ENCODE data around the gene GDF7.
A peak's percentile ranks its signal among the peaks of the same experiment; 100 is the strongest.

Gene GDF7

DNA sequence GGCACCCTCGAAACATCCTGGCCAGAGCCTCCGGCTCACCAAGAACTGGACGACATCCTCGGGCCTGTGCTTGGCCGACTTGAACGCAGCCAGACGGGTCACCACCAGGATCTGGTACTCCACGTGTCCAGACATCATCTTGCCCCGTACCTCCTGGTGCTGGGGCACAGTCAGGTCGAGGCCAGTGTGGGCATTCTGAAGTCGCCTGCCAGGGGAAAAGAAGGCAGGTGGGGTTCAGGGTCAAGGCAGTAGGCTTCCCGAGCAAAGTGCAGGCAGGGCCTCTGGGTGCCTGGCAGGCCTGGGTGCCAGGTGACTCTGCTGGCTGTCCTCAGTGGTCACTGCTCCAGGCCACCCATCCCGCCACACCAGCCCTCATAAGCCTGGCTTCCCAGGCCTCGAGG, 21.6 kb upstream of the GDF7 start:
- DNase-seq (ENCODE audit: low spot score): no peak

DNA sequence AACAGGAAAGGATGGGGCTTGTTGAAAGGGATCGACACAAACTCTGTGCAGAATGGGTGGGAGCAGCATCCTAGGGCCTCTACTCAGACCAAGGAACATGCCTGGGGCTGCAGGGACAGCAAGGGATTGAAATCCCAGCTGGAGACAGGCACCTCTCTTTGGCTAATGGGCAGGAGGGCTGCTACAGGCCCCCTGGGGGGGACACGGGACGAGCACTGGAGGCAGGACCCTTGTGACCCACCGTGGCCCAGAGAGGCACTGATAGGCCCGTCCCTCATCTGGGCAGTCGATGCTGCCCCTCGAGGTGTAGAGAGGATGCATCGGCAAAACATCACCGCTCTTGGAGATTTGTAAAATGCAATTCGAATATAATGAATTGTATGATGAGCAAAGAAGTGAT, 21.2 kb upstream of the GDF7 start:
- no peak for DNase-seq (ENCODE audit: low spot score)

DNA sequence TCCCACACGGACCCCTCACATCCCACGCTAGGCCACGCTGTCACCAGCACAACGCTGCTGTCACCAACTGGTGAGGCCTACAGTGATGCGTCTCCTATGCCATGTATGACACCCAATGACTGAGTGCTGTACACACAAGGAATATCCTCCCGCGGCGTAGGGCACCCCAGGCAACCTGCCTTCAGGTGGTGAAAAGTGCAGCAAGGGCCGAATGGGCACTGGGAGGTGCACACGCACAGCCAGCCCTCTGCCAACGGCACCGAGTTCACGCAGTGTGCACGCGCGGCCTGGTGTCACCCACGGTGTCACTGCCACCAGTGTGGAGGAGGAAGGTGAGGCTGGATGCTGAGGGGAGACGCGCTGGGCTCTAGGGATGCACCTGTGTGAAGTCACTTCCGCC, 20.5 kb upstream of the GDF7 start:
- no peak for DNase-seq (ENCODE audit: low spot score)

DNA sequence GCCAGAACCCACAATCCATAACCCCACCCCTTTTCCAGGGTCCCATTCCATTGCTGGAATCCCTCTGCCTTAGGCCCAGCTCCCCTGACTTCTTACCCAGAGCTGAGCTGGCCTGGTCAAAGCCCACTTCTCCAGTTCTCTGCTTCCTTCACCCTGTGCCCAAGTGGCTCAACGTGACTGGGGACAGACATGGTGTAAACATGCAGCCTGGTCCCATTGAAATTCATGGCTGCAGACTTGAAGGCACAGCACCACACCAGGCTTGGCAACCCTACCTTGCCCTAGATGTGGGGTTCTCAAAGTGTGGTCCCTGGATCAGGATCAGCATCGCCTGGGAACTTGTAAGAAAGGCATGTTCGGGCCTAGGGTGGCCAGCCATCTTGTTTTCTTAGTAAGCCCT, 19.7 kb upstream of the GDF7 start:
- DNase-seq (ENCODE audit: low spot score): no peak

DNA sequence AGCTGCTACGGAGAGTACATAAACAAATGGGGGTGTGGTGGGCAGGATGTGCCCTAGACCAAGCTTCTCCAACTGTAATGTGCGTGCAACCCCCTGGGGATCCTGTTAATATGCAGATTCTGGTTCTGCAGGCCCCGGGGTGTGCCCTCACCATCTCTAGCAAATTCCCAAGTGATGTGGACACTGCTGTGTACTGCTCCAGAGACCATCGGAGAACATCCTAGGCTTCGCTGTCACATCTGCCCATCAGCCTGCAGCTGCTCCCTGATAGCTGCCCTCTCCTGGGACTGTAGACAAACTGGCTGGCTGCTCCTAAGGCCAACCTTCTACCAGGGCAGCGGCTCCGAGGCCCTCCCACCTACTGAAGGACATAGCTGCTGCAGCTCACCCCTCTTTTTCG, 19.2 kb upstream of the GDF7 start:
- DNase-seq (ENCODE audit: low spot score): no peak

DNA sequence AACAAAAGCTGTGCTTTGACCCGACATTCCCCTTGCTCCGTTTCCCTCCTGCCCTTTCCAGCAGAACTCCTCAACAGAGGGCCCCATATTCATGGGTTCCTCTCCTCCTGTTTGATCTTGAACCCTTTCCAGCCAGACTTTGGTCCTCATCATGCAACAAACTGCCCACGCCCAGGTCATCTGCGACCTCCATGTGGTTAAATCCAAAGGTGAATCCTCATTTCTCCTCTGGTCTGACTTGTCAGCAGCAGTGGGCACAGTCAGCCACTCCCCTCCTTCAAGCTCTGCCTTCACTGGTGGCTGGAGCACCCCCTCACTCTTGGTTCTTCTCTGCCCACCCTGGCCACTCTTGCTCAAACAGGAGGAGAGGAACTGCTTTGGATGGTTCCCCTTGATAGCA, 18.7 kb upstream of the GDF7 start:
- DNase-seq (ENCODE audit: low spot score): no peak

DNA sequence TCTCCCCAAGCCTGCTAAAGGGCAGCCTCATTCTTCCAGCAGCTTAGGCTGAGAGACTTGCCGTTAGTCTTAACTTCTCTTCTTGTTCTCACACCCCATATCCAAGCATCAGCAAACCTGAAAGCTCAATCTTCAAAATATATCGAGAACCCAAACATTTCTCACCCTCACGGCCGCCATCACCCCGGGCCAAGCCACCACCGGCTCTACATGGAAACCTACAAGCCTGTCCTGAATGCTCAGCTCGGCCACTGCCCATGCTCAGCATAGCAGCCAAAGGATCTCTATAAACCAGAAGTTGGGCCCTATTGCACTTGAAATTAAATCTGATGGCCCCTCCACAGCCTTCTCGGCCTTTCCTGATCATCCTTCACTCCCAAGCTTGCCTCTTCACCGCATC, 18.1 kb upstream of the GDF7 start:
- no peak for DNase-seq (ENCODE audit: low spot score)

DNA sequence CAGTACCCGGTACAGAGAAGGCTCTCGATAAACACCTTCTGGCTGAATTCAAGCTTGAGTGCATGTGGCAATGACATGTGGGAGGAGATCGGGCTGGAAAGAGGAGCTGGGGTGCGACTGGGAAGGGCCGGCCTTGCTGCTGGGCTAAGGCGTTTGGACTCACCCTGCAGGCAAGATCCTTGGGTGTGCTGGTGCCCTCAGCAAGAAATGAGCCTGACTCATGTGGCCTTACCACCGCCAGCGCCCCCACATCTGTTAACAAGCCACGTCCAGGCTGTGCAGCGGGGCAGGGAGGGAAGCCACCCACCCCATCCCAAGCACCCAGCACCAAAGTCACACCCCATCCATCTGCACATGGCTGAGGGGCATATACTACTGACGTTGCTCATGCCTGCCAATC, 17.4 kb upstream of the GDF7 start:
- DNase-seq (ENCODE audit: low spot score): peak; percentile 59

DNA sequence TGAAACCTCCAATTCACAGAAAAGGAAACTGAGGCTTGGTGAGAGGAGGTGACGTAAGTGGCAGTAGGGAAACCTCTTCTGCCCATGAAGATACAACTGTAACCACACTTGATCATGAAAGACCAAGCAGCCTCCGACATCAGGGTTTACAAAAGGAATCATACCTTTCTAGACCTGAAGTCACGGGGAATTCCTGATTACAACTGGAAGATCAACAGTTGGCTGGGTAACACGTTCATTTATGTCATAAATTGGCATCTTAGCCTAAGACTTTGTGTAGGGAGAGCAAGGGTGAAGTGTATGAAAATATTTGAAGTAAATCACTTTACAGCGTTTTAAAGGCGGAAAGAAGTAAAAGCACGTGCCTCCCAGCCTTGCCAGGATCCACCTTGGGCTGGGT, 17.0 kb upstream of the GDF7 start:
- peak; percentile 25 for DNase-seq (ENCODE audit: low spot score)

DNA sequence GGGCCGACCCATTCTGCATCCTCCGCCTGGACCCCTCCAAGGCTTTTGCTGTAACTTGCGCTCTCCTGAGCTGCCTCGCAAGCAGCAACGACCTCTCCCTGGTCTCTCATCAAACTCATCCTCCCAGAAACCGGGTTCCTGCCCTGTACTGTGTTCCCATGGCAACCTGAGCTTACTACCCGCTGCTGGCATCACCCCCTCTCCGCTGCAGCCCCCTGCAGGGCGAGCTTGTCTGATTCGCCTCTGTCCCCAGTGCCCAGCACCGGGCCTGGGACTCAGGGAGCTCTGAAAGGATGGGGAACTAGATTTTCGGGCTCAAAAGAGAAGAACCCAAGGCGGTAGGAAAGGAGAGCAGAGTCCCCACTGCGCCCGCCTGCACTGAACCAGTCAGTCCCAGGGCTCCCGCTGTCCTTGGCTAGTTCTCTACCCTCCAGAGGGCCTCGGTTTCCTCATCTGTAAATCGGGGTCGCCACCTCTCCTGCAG, 16.5 kb upstream of the GDF7 start:
- peak; percentile 47 for DNase-seq (ENCODE audit: low spot score)

DNA sequence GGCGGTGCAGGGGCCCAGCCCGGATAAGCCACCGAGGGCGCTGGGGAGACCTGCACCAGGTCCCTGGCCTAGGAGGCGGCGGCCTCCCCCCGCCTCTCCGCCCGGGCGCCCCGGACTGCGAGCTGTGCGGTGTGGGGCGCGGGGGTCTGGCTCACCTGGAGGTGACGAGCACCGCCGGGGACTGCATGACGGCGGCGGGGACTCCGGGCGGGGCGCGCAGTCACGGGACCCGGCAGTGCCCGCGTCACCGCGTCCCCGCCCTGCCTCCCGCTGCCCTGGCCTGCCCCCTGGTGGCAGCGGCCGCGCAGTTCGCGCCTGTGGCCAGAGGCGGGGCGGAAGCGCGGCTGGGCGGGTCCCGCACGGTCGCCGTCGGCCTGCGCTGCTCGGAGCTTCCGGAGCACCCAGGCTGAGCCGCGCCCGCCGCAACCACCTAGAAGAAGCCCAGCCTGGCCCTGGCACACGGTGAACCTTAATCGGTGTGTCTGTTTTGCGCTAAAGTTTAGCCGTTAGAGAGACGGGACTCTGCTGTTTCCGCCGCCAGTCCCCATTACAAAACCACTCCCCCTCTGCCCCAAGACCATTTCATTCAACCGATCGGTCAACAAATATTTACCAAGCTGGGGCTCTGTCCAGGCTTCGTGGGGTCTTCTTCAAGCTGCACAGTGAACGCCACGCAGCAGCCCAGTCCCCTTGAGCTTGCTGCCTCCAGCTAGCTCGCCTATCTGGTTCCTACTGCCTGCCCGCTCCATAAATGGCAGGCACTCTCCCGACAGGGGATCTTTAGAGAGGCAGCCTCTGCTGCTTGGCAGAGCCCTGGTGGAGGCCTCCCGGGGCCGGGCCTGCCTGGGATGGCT, 15.8 kb upstream of the GDF7 start, which contains the start of gene HS1BP3:
HS1BP3 (minus strand) TSS at position 222 of the 854 bp plus-strand sequence; CDS start at position 187, 35 bp downstream.
- peak; percentile 88 for DNase-seq (ENCODE audit: low spot score)

DNA sequence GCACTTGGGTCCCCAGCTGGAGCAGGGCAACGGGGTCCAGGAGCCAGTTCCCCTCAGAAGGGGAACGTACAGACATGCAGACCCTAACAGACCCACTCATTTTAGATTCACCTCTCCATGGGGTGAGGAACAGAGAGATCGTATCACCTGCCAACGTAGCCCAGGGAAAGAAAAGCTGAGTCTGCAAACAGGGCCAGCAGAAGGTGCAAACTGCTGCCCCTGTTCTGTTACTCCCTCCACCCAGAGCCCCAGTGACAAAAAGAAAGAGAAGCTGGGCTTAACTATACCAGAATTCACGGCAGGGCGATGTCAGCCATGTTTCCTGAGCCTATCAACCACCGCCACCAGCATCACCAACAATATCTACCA, 15.2 kb upstream of the GDF7 start:
- DNase-seq (ENCODE audit: low spot score): no peak

DNA sequence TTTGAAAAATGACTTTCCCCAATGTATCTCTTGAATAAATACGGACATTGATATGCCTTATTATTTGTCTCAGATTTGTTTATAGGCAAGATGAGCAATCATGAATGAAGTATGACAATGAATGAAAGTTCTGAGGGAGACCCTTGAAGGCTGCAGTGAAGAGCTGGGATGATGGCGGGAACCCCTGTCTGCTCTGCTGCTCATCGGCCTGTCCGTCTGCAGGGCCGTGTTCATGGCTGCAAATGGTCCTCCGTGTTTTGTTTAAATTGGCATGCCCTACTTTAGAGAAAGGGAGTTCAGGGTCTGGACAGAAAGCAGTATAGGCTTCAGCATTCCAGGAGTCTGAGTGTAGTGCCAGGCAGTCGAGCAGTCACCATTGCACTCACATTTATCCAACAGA, 14.8 kb upstream of the GDF7 start:
- DNase-seq (ENCODE audit: low spot score): no peak

DNA sequence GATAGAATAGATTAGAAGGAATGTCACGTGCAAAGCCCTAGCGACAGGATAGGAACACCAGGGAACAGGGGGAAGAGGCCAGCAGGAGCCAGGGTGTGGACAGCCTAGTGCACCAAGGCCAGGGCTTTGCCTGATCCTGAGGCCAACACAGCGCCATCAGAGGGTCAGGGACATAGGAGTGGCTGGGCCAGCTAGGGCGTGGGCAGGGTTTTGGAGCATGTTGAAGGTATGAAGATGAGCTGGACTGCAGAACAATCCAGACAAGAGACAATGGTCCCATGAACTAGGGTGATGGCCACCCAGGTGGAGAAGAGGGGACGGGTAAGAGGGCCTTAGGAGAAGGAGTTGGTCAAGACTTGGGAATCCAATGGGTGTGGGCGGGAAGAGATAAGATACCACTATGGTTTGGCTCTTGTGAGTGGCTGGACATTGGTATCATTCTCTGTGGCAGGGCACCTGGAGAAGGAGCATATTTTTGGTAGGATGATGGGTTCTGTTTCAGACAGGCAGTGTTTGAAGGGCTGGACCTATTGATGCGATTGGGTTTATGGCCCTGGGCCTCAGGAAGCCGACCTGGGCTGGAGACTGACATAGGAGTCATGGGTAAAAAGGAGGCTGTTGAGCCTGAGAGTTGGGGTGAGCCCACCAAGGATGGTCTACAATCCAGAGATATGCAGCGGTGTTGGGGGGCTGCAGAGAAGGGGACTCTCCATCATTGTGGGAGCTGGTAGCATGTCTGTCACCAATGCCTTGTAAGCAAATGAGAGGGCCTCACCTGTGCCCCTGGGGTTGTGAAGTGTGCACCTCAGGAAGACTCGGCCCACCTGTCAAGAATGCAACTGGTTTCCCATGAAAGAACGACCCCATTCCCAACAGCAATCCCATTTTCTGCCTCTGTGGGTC, 14.0 kb upstream of the GDF7 start:
- DNase-seq (ENCODE audit: low spot score): no peak

DNA sequence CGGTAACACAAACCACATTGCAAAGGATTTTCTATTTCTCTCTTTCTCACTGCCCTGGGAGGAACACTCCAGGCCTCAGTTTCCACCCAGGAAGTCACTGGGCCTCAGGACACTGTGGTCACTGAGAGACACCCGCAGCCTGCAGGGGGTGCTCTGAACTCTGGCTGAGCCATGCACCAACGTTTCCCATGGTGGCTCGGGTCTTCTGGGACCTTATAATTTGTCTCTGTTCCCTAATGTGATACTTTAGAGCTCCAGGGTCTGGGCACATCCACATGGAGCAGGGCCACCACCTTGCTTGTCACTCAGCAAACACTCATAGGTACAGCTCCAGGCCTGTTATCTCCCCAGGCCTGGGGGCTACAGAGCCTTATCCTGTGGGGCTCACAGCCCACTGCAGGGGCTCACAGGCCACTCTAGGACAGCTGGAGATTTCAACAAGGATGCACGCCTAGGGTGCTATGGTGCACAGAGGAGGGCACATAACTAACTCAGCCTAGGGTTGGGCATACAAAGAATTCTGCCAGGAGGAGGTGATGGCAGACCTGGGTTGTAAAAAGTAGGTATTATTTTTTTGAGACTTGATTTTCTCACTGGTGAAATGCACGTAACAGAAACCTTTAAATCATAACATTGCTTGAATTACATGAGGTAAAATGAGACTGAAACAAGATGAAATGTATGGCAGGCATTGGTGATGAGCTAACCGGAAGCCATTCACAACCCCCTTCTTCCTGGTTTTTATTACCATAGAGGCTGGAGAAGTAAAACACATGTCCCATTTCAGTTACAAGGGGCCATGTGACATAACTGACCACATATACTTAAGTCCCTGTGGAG, 13.0 kb upstream of the GDF7 start:
- no peak for DNase-seq (ENCODE audit: low spot score)

DNA sequence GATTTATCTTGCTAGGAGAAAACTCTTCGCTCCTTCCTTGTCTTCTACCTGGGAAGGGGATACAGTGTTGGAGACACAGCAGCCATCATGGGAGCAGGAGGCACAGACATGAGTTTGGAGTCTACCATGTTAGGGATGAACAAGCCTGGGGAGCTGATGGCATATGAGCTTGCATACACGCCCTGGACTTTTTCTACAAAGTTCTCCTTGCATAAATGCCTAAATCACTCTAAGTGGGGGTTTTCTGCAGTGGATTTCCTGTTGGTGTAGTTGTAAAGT, 12.5 kb upstream of the GDF7 start:
- no peak for DNase-seq (ENCODE audit: low spot score)

DNA sequence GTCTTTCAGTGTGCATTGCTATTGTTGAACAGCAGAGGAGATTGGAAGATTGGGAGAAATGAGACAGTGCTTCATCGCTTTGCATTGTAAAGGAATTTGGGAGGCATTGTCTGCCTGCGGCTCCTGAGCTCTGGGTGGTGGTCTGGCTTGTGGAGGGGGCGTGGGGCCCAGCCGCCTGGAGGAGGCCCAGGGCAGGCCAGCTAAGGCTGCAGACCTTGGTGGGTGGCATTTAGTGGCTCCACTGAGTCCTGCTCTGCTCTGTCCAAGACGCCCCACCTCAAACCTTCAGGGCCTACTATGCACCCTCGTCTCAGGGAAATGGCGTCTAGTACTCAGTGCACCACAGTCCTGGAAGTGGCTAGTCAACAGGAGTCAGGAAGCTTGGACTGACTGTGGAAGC, 10.4 kb upstream of the GDF7 start:
- DNase-seq (ENCODE audit: low spot score): no peak

DNA sequence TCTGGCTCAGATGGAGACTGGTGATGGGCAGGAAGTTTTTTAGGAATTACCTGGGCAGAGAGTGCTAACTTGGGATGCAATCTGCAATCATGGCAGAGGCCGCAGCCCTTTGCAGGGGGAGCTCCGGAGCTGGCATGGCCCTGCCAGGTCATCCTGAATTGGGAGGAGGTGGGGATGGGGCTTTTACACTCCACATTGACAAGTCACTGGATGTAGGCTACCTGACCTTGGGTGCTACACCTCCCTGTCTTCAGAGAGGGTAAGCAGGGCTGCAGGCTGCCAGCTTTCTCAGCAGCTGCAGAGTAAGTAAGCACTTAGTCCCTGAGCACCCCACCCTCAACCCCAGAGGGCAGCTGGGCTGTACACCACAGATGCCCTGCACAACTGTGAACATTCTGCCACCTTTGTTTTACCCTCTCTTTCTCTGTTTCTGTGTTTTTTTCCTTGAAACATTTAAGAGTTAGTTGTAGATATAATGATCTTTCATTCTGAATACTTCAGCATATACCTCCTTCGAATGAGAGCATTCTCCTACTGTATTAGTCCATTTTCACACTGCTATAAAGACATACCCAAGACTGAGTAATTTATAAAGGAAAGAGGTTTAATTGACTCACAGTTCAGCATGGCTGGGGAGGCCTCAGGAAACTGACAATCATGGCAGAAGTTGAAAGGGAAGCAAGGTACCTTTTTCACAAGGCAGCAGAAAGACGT, 9.3 kb upstream of the GDF7 start:
- DNase-seq (ENCODE audit: low spot score): no peak

DNA sequence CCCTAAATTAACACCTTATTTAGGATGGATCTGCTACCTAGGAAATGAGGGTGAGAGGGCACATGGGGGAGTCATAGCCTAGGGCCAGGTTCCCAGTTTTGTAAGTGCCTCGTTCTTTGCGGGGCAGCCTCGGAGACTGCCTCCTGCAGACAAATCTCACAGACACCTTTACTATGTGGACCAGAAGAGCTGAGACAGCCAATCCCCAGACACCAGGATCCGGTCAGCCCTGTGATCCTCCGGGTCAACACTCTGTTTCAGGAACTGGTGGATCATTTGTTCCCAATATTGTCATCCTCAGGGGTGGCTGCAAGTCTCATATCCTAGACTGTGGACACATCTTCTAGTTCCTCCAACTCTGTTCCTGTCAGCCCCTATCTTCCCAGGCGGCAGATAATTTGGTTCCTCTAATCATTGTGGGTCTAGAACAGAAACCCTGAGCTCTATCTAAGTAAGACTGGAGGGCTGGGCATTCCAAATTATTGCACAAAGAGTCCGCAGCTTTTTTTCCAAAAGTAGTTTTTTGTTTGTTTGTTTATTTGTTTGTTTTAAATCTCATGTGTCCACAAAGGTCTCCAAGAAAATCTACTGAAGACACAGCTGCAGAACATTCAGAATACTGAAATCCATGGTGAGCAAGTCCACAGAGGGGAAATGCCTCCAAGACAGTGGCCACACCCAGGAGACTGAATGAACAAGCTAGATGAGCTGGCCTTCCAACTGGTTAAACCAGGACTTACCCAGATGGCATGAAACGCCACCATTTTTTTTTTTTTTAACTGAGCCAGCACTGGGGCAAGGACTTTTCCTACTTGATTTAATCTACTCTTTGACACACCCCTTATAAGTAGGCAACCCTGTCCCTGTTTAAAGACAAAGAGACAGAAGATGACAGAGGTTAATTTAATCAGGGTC, 6.2 kb upstream of the GDF7 start:
- peak; percentile 58 for DNase-seq (ENCODE audit: low spot score)

DNA sequence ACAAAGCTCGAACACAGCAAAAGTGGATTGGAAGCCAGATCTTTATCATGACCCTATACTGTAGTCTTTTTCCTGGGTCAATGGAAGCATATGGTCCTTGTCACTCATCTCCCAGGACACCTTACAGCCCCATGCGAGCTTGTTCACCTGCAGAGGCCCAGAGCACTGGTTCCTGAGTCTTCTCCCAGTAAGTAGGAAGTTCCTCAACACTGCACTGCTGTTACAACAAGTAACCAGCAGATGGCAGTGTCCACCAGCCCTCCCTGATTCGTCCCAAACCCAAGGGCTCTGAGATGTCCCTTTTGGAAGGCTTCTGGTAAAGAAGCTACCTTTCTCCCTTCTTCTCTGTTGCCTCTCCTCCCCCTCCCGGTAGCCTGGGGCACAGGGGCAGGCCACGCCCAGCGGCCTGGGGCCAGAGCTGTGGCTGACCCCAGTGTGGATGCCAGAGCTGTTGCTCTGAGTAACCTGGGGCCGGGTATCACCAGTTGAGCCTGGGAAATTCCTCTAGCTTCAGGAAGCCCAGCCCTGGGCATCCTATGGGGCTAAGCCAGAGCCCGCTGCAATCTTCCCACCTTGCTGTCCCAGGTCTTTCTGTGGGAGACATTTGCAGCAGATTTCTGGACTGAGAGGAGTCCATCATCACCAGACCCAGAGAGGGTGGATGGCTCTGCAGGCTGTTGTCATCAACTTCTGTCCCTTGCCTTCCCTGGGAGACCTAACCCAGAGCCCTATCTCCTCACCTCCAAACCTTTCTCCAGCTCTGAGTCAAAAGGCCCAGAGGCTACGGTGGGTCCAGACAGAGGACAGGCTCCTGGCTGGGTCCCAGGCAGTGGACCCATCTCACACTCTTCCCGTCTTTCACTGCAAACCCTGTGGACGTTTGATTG, 5.3 kb upstream of the GDF7 start:
- DNase-seq (ENCODE audit: low spot score): peak; percentile 81
